Ureter (tissue), 1 donor: Measurements from ENCODE around the gene CNPY1. TPM values are rescaled to one million over a fixed set of nuclear protein-coding genes. Genes with fewer than 3 reads are reported as not detected.
"Not testable (repeated sequence)": the region's sequence is repeated elsewhere in the genome, so short reads cannot be mapped to it uniquely, and the experiment has no call there.

Source experiments
- DNase-seq: peaks from one replicate; pipeline ENCODE4 v3.0.0-alpha.2; 2020; ENCODE audit warnings: low spot score
- total RNA-seq: library from RNA; stranded (reverse); gene quantifications from one replicate; pipeline ENCODE4 v1.2.4, GENCODE V29; 2023
- donor health status: DM: yes; HTN: yes; CAD: no.

CNPY1 gene
- total RNA-seq, 1 donor from 2014 or later = not detected

DNA sequence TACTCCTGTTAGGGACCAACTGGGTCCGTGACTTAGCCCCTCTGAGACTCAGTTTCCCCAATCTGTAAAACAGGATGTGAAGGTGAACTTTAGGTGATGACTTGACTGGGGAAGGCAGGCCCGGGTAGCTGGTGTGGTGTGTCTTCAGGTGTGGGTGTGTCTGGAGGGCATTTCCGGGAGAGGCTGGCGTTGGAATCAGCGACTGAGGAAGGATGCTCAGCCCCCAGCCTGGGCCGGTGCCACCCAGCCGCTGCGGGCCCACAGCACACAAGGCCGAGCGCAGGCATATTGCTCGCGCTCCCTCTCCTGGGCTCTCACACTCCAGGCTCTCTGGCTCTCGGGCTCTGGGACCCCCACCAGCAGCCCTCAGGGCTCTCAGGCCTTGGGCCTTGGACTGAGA, 31.7 kb upstream of the CNPY1 start:
- no peak for DNase-seq

DNA sequence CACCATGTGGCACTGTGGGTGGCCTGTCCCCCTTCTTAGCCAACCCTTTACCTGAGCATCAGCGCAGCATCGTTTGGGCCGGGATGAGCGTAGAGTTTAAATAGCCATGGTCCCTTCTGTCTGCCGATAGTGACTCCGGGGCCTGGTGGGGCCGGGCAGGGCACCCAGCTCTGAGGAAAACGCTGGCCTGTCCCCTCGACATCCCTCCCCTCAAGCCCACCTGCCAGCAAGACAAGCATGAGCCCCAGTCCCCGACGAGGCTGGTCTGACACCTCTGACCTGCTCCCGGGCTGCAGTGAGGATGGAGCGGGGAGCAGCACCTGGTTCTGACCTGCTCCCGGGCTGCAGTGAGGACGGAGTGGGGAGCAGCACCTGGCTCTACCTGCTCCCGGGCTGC, 31.1 kb upstream of the CNPY1 start:
- no peak for DNase-seq

DNA sequence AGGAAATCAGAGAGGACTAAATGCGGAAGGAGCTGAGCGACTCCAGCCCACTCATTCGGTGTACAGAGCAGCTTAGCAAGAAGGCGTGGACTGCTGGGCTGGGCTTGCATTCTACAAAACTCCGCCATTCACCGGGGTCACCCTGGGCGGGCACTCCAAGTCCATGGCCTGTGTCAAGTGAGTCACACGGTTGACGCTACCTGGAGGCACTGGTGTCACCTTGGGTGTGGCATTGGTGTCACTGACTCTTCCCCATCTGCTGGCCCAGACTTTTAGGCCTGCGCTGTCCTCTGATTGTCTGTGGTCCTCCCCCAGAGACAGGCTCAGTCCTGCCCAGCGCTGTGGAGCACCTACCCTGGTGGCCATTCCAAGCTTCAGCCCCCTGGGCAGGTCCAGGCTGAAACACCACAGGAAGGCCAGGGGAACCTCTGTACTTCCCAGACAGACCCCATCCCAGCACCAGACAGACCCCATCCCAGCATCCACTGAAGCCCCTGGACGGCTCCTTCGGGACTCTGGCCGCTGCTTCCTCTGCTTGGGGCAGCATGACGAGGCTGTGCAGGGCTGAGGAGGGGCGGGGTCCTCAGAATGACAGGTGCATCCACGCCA, 30.6 kb upstream of the CNPY1 start:
- DNase-seq = no peak

DNA sequence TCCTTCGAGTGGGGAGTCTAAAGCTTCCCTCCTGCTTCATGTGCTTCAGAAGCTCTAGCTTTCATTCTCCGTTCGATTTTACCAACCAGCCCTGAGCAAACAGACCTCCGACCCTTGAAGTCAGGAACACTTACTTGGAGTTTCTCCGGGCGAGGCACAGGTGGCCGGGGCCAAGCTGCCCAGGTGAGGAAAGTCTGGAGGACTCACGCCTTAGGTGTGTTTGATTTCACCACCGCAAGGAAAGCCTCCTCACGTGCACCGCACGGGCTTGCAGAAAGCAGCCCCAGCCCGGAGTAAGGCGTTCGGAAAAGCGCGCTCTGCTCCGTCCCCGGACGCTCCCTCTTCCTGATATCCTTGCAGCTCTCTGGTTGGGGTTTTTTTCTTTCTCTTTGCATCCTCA, 30.1 kb upstream of the CNPY1 start:
- DNase-seq = no peak

DNA sequence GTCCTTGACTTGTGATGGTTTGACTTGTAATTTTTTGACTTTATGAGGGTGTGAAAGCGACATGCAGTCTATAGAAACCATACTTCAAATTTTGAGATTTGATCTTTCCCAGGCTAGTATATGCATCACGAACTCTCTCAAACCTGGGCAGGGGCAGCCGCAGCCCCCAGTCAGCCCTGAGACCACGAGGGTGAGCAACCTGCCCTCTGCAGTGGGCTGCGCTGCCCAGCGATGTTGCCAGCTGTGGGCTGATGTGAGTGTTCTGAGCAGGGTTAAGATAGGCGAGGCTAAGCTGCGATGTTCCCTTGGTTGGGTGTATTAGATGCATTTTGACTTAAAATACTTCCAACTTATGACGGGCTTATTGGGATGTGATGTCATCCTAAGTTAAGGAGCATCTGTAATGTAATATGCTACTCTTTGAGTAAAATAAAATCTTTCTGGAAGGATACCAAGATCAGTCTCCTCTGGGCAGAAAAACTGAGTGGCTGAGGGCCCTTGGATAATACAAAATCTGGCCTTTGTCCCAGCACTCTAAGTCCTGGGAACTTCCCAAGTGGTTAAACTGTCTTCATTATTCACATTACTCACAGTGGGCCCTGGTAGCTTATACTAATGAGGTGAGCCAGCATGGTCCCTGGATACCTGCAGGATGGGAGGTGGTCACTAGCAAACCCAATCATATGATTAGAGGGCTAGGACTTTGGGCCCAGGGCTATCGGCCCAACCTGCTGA, 28.4 kb upstream of the CNPY1 start:
- DNase-seq = no peak

DNA sequence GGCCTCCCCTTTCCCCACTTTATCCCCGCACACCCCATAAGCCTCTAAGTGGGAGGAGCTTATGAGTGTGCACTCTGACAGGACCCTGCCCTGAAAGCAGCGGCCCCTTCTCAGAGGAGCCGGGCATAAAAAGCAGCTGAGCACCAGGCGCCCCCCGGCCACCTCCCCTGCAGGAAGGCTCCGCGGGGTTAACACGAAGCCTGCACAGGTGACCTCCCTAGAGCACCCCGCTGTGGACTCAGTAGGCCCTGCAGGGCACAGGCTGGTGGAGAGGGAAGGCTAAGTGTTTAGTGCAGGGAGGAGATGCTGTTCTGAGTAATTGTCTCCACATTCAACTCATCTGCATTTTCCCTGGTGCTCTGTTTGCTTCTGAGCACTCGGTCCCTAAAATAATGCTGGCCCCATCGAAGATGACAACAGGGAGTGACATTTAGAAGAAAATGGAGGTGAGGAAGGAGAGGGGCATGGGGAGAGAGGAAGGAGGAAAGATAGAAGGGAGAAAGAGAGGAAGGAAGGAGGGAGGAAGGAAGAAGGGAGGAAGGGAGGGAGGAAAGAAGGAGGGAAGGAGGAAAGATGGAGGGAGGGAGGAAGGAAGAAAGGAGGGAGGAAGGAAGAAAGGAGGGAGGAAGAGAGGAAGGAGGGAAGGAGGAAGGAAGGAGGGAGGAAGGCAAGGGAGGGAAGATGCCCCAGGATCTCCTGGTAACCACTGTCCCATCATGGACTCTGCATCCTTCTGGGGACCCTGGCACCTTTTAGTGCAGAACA, 25.4 kb upstream of the CNPY1 start:
- no peak for DNase-seq

DNA sequence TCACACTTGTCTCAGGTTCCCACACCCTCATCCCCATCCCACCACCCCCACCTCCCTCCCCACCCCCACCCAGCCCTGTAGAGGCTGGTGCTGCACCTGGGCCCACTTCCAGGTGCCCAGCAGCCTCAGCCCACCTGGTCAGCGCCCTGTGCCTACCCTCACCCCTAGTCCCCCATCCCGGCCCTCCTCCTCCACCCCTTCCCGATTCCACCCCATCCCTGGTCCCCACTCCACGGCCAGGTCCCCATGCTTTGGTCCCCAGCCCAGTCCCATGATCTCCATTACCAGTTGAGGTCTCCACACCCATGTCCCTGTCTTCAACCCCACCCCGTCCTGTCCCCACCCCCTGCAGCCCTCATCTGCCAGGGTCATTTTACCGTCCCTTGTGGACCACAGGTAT, 24.6 kb upstream of the CNPY1 start:
- no peak for DNase-seq

DNA sequence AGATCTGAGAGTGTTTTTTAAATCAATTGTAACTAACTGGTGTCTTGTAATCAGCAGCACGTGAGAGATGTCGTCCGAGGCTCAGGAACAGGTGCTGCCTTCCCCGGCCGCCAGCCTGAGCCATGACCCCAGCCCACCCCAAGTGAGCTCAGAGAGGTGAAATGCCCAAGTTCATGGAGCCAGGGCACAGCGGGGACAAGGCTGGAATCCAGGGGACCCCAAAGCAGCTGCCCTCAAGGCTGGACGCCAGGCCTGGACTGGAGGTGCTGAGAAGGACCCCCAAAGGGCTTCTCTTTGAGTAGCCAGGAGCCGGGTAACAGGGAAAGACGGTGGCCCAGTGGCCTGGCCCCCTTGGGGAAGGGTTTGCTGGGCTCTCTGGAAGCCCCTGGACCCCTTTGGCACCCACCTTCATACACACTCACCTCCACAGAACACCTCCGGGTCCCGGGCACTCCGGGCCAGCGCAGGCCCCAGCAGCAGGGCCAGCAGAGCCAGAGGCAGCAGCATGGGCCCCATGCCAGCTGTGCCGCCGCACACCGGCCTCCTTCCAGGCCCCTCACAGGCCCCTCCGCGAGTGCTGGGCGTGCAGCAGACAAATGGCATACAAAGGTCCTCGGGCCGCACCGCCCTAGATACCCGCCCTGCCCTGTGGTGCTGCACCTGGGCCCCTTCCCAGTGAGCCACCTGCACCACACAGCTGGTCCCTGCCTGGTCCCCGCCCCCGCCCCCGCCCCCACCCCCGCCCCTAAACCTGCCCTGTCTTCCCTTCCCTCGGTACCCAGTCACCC, 24.0 kb upstream of the CNPY1 start:
- DNase-seq = no peak

DNA sequence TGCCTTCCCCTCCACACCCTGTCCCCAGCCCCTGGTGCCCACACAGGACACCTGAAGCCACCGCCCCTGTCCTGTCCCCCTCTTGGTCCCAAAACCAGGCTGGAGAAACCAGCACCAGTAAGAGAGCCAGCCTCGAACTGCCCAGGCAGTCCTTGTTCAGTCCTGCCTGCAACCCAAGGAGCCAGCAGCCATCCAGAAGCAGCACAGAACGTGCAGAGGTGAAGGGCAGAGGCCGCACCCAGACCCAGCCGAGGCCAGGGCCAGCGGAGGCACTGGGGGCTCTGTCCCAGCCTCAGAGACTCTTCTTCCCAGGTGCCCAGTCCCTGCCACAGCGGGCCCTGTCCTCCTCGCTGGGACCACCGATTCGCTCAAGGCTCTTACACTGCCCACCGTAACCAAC, 23.3 kb upstream of the CNPY1 start:
- DNase-seq = no peak

DNA sequence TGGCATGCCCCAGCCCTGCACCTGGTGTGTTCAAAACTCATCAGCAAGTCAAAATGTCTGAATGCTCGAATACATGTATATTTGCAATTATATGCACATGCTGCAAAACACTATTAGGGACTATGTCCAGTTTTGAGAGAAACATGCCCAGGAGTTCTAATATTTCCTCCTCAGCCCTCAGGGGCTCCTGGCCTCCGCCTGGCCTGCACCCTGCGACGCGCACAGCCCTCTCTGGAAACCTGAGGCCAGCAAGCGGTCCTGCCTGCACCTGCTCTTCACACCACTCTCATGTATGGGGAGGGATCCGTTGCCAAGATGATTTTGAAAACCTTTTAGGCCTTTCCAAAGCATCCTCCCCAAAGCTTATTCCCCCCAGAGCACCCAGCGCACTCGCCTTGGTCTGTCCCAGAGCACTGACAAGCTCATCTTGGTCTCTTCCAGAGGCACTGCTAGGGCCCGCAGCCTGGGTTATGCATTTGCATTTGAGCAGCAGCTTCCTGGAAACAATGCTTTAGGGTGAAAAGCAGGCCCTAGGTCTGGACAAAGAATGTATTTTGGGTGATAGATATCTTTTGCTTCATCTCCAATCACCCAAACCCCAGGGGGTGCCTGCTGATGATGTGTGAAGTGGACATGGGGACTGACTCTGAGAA, 22.6 kb upstream of the CNPY1 start:
- no peak for DNase-seq

DNA sequence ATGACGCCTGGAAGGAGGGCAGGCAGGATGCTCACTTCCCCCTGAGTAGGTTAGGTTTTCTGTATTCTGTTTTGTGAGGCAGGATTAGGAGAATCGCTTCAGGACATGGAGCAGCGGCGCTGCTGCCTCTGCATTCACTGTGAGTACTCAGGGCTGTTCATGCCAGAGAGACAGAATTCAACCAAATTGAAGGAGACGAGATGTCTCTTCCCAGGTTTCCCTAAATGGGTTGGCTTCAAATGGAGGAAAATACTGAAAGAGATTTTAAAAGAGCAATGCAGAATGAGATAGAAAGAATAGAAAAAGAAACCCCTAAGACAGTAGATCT, 21.9 kb upstream of the CNPY1 start:
- DNase-seq = no peak

DNA sequence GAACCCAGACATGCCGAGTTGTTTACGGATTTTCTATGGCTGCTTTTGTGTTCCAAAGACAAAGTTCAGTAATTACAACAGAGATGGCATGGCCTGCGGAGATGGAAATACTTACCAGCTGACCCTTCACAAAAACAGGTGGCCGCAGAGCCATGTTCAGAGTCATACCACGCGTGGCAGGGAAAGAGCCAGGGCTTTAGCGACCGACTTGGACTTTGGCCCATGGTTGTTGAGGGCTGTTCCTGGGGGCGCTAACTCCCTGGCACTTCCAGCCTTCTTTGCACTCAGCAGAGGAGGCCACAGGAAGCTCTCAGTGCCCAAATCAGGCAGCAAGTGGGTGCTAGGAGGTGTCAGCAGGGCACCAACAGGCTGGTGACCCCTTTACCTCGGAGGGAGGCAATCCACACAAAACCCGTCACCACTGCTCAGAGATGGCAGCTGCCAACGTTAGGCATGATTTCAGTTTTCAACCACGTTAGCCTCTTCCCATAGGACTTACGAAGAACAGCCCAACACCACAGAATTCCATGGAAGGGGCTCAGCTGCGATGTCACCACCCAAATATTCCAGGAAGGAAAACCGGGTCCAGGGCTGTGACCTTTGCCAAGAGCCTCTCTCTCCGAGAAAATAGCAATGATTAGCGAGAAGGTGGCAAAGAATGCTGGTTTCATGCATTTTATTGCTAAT, 21.4 kb upstream of the CNPY1 start:
- no peak for DNase-seq

DNA sequence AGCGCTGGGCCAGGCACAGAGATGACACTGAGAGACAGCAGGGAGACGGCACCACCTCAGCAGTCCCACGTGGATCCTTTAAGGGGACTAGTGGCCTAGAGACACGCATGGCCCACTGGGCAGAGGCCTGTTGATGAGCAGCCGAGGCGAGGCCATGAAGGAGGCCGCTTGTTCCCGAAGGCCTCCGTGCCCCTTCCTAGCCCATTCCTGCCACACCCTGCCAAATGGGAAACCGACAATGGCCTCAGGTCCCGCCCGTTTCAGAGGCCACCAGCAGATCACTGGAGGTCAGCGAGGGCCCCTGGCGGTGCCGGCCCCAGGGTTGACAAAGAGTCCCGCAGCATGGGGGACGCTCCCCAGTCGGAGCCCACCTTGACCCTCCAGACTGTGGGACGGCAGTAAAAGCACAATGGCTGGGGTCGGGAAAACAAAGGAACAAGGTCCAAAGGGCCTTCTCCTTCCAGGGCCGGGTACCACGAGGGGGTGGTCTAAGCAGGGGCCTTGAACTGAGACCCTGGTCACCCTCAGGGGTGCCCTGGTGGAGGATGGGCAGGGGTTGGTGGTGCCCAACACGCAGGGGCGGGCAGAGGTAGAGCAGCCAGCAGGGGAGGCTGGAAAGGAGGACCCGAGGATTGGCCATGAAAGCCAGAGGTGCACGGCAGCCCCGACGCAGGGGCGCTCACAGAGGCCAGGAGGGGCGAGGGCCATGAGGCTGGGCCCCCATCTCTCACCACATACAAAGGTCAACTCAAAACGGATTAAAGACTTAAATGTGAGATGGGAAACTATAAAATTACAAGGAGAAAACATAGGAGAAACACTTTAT, 19.9 kb upstream of the CNPY1 start:
- DNase-seq = no peak

DNA sequence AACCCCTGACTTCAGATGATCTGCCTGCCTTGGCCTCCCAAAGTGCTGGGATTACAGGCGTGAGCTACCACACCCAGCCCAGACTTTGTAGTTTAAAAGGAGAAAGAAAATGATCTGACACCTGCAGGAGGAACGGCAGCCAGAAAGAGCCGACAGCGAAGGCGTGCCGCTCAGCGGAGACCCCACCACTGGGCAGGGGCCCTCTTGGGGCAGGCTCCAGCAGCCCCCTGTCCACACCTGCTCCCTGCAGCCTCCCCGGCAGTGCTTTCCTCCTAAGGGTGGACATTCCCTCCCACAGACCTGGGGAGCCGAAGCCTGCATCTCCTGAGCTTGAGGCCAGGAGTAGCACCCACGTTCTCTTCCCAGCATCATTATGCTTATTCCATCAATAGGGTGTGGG, 19.2 kb upstream of the CNPY1 start:
- no peak for DNase-seq

DNA sequence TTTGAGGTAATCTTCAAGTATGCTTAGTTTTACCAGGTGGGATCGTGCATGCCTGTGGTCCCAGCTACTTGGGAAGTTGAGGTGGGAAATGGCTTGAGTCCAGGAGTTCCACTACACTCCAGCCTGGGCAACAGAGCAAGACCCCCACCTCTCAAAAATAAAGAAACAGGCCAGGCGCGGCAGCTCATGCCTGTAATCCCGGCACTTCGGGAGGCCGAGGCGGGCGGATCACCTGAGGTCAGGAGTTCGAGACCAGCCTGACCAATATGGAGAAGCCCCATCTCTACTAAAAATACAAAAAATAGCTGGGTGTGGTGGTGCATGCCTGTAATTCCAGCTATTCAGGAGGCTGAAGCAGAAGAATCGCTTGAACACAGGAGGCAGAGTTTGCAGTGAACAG, 16.6 kb upstream of the CNPY1 start:
- not testable (repeated sequence) for DNase-seq

DNA sequence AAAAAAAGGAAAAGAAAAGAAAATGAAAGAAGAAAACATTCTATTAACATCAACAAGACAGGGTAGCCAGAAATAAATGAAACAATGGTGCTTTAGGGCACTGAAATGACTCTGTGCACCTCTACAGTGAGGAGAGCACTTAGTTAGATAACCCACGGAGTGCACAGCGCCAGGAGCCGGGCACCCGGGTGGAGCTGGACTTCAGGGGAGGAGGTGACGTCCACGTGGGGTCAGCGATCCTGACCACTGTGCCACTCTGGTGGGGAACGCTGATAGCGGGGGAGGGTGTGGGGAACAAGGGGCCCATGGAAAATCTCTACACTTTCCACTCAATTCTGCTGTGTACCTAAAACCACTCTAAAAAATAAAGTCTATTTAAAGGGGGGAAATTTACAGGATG, 15.7 kb upstream of the CNPY1 start:
- no peak for DNase-seq

DNA sequence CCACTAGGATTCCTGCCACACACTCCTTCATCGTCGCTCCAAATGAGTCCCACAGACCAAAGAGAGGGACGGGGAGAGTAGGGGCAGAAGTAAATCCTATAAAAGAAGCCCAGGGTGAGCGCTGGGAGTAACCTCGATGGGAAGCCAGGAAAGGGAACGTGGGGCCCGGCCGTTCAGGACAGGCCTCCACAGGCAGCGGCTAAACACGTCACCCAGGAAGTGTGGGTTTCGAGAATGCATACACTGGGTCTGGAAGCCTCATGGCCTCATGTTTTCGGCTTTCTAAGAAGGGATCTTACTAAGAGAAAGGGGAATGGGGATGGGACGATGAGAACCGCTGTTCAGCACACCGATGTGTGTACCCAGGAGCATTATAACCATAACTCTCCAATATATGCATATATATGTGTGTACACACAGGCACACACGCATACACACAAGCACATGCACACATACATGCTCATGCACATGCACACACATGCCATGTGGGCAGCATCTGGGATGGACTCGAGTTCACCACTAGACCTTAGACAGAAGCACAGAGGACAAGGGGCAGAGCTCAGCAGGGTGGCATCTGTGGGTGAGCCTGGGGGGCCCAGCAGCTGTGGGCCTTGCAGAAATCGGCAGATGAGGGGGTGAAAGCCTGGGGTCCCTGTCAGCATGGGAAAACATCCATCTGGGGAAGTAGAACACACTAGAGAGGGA, 14.8 kb upstream of the CNPY1 start:
- no peak for DNase-seq

DNA sequence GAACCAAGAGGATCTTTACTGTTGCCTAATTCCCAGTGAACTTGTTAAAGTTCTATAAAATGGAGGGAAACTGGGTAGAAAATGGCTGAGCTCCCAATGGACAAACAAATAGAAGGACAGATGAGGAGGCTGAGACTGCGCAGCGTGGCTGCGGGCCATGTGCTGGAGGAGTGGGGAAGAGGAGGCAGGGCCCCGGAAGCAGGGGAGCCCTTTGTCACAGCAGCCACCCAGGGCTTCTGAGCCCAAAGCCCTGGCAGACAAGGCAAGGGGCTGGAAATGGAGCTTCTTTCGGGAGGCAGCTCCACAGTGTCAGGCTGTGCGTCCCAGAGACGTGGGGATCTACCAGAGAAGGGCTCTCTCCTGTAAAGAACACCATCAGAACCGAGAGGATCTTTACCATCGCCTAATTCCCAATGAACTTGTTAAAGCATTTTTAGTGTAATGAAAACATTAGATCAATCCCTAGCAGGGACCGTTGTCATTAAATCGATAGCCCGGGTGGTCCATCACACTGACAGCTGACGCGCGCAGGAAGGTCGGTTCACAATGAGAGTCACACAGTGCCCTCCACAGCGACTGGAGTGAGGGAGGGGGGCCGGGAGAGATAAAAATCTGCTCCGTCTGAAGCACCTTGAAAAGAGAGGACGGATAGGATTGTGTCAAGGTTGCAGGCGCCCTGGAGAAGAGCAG, 14.0 kb upstream of the CNPY1 start:
- DNase-seq = no peak

DNA sequence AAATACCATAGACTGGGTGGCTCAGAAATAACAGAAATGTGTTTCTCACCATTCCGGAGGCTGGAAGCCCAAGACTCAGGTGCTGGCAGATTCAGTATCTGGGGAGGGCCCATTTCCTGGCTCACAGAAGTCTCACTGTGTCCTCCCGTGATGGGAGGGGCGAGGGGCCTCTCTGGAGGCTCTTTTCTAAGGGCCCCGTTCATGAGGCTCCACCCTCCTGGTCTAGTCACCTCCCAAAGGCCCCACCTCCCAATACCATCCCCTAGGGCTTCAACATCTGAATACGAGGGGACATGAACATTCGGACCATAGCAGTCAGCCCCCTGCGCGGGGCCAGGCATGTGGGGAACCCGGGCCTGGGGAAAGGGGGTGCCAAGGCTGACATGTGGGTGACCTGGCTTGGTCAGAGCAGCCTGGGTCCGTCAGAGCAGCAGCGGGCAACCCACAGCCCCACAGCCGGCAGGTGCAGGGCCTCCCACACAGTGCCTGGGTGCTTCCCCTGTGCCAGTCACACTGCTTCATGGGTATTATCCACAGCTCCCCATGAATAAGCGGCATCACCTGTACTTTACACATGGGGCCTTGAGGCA, 13.3 kb upstream of the CNPY1 start:
- no peak for DNase-seq
